Fibroblast of the aortic adventitia (primary cell): Measurements from ENCODE around the gene NPL. TPM values are rescaled to one million over a fixed set of nuclear protein-coding genes. Genes with fewer than 3 reads are reported as not detected.

Experiments used
- DNase-seq: peaks from one replicate; pipeline ENCODE4 v3.0.0-alpha.2; 2010; ENCODE audit warnings: low read depth
- H3K4me3 ChIP-seq: 2 replicates; pipeline ENCODE4 v1.5.1; 2011; ENCODE audit warnings: low read depth, mild to moderate bottlenecking, control low read depth, low read length, moderate library complexity
- total RNA-seq: library from RNA; depleted of rRNA; stranded (reverse); fragments of >200 nt; gene quantifications from 2 replicates; pipeline ENCODE4 v1.2.3, GENCODE V29; 2012; ENCODE audit warnings: low replicate concordance
- TF ChIP-seq, protein P1 (sequence below): IDR thresholded peaks from 2 replicates; pipeline ENCODE4 v1.5.1; 2011; ENCODE audit warnings: mild to moderate bottlenecking, low read length, control low read depth, inconsistent platforms; ENCODE audit not compliant: insufficient read depth

NPL gene, protein sequence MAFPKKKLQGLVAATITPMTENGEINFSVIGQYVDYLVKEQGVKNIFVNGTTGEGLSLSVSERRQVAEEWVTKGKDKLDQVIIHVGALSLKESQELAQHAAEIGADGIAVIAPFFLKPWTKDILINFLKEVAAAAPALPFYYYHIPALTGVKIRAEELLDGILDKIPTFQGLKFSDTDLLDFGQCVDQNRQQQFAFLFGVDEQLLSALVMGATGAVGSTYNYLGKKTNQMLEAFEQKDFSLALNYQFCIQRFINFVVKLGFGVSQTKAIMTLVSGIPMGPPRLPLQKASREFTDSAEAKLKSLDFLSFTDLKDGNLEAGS
- 2.3 and 3.8 TPM in 2 replicates for total RNA-seq

DNA sequence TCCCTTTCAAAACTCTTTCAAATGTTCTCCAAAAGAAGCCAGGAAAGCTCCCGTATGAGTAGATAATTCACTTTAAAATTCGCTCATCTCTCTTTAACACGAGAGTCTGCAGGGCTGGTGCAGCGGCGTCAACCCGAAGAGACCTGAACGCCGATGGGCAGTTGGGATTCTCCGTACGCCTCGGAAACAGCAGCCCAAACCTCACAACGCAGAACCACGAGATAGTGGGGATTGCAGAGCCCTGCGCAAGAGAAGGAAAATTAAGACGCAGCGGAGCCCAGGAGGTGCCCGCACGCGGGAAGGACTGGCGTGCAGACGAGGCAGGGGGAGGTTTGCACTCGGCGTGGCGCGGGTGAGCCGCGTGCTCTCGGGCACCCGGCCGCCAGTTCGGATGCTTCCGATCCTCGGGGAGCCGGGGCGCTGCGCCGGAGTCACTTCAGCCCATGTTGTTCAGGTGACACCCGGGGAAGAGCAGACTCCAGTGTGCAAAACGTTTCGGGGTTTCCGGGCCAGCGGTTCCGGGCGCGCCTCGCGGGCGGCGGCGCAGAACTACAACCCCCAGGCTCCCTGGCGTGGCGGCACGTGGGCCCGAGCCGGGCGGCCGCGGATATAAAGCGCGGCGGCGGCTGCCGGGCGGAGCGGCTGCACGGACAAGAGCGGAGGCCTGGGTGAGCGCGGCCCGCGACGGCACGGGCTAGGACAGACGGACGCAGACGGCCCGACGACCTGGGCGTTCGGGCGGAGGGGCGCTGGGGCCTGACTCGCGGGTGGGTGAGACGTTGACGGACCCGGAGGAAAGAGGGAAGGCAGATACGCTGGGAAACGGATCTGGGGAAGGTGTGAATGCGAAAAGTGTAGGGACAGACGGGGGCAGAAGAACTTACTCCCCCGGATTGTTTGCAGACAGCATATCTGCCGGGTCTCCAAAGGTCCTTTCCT is at the start of gene NPL:
NPL (plus strand) TSS at position 636 of the 939 bp plus-strand sequence. CDS start 4,599 bp downstream, outside the sequence.
- peak; percentile 70 for DNase-seq
- TF ChIP-seq, protein P1, sequence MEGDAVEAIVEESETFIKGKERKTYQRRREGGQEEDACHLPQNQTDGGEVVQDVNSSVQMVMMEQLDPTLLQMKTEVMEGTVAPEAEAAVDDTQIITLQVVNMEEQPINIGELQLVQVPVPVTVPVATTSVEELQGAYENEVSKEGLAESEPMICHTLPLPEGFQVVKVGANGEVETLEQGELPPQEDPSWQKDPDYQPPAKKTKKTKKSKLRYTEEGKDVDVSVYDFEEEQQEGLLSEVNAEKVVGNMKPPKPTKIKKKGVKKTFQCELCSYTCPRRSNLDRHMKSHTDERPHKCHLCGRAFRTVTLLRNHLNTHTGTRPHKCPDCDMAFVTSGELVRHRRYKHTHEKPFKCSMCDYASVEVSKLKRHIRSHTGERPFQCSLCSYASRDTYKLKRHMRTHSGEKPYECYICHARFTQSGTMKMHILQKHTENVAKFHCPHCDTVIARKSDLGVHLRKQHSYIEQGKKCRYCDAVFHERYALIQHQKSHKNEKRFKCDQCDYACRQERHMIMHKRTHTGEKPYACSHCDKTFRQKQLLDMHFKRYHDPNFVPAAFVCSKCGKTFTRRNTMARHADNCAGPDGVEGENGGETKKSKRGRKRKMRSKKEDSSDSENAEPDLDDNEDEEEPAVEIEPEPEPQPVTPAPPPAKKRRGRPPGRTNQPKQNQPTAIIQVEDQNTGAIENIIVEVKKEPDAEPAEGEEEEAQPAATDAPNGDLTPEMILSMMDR = no peak
- peak within 1 kb of the TSS; percentile 76 for H3K4me3 ChIP-seq

DNA sequence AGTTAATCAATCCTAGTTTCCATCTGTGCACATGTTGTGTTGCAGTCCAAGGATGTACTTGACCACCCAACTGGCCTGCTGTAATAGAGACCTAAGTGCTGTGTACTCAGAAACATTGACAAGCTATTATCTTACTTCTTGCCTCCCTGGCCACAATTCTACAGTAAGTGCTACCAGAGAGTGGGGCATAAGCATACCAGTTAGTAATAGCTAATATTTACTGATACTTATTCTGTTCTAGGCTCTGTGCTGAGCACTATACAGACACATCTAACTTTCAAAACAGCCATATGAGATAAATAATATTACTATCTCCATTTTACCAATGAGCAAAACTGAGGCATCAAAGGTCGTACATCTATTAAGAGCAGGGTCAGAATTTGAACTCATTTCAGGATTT is 49.5 kb upstream of the NPL start:
- no peak overlapping the region for H3K4me3 ChIP-seq
- TF ChIP-seq, protein P1 = no peak
- DNase-seq = no peak

DNA sequence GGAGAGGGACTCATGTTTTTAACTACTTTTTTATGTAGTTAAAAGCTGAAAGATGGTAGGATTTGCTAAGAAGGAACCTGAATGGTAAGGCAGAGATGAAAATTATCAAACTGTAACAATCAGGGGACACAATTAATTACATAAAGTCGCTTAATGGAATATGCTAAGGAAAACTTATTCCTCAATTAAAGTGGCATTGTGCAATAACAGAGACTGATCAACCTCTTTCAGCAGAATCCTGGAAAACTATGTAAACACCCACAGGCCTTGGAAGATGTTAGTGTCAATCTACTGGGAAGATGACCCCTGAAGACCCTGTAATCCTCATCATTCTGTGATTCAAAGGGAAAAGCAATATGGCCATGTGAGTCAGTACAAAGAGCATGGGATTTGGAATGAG is 46.8 kb upstream of the NPL start:
- TF ChIP-seq, protein P1 = no peak
- no peak for DNase-seq
- no peak overlapping the region for H3K4me3 ChIP-seq

DNA sequence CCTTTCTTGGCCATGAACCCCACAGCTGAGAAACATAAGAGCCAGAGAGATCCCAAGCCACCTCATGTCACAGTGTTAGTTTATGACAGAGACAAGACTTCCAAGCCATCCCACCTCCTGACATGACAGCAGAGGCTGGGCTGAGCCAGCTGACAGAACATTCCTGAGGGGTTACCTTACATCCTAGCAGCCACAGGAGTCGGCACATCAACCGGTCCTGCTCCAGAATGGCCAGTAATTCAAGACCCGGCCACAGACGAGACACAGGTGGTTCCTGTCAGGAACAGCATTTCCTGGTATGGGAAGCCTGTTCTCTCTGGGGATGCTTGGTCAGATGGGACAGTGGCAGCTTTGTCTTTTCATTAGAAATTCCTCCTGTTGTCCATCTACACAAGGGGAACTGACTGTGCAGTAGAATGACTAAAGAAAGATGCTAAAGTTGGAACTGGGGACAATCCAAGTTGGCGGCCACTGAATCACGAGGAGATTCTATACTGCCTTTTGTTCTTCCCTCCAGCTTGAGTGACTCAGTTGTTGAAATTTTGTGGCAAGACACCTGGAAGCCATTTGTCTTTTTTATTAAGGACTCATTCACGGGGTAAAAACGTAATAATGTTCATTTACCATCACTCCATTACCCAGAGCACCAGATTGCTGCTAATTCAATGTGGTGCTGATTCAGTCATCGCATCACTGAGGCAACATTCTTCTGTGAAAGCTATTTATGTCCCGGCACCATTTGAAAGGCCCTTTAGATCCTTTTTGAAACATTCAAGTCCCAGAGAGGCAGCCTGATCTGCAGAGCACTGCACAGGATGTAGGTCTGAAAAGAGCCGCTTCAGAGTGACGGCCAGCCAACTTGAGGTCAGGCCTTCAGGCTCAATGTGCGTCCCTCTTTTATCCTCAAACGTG is 37.2 kb upstream of the NPL start:
- DNase-seq = peak; percentile 58
- TF ChIP-seq, protein P1 = no peak
- H3K4me3 ChIP-seq = no peak overlapping the region

DNA sequence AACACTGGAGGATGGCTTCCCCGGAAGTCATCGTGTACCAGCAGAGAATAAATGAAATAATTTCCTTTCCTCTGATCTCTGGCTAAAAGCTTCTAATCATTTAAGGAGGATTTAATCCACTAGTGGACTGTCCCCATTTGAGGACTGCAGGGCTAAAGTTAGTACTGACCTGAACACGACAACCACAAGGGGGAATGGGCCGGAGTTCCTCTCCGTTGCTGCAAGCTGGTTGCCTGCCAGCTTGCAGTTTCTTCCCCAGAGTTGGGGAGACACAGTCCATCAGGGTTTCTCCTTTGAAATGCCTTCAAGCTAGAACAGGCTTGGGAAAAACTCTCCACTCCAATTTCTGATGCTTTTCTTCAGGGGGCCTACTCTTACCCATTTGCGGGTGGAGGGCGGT is 35.5 kb upstream of the NPL start:
- no peak for DNase-seq
- no peak overlapping the region for H3K4me3 ChIP-seq
- TF ChIP-seq, protein P1 = no peak
